Measurements from ENCODE around the gene RBM19. TPM values are rescaled to one million over a fixed set of nuclear protein-coding genes. Genes with fewer than 3 reads are reported as not detected.
A peak's percentile ranks its signal among the peaks of the same experiment; 100 is the strongest.

The RBM19 gene, protein sequence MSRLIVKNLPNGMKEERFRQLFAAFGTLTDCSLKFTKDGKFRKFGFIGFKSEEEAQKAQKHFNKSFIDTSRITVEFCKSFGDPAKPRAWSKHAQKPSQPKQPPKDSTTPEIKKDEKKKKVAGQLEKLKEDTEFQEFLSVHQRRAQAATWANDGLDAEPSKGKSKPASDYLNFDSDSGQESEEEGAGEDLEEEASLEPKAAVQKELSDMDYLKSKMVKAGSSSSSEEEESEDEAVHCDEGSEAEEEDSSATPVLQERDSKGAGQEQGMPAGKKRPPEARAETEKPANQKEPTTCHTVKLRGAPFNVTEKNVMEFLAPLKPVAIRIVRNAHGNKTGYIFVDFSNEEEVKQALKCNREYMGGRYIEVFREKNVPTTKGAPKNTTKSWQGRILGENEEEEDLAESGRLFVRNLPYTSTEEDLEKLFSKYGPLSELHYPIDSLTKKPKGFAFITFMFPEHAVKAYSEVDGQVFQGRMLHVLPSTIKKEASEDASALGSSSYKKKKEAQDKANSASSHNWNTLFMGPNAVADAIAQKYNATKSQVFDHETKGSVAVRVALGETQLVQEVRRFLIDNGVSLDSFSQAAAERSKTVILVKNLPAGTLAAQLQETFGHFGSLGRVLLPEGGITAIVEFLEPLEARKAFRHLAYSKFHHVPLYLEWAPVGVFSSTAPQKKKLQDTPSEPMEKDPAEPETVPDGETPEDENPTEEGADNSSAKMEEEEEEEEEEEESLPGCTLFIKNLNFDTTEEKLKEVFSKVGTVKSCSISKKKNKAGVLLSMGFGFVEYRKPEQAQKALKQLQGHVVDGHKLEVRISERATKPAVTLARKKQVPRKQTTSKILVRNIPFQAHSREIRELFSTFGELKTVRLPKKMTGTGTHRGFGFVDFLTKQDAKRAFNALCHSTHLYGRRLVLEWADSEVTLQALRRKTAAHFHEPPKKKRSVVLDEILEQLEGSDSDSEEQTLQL
- total RNA-seq, result 10 to 100 TPM; 13.3 to 20.9 (median 16.2) TPM
- 10 to 100 TPM; 14.1 to 26.6 TPM for polyA plus RNA-seq
- long read RNA-seq, donor 1, full-length matches to known transcripts, result 59 of 84 reads
- long read RNA-seq, donor 1, partial matches to known transcripts, result 11 of 84 reads
- long read RNA-seq, donor 1, other reads (novel, unspliced or antisense), result 14 of 84 reads
- long read RNA-seq, donor 2, full-length matches to known transcripts, result 73 of 91 reads
- long read RNA-seq, donor 2, partial matches to known transcripts, result 6 of 91 reads
- long read RNA-seq, donor 2, other reads (novel, unspliced or antisense), result 12 of 91 reads
- long read RNA-seq, donor 3, full-length matches to known transcripts, result 61 of 94 reads
- long read RNA-seq, donor 3, partial matches to known transcripts, result 15 of 94 reads
- long read RNA-seq, donor 3, other reads (novel, unspliced or antisense), result 18 of 94 reads

DNA sequence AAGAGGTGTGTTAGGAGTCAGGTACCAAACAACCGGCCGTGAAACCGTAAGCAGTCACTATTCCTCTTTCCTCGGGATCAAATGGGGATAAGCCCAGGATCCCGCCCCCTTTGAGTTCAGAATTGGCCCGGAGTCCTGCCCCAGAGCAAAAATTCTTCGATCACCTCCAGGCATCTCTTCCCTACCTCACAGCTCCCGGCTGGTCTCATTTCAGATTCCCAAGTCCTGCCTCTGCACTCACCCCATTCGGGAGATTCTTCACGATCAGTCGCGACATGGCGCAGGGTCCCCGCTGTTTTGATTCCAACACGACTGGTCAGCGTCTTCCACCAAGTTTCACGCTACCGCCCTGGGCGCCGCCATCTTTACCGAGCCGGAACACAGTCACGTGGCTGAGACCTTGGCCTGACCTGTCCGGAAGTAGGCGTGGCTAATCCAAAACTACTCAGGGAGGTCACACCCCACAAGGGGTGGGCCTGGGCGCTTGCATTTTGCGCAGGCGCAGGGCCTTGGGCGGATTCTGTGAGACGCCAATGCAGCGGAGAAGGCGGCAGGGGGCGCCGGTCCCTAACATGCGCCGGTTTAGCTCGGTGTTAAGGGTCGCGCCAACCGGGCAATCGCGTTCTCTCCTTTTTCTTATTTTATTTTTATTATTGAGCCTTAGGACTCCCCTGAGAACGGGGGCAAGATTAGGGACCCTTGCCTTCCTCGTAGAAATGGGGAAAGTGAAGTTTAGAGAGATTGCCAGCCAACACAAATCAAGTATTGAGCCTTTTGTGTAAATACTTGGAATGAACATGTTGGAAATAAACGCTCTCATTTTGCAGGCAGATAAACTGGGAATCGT, at the start of gene RBM19:
Gene RBM19, minus strand, starts transcription at position 375 of the 847 bp plus-strand sequence. Its CDS starts 98 bp downstream, at position 277.
- peak within 1 kb of the TSS; percentile 0 to 81 (median 62) for H3K27ac ChIP-seq
- TF ChIP-seq, protein P1, sequence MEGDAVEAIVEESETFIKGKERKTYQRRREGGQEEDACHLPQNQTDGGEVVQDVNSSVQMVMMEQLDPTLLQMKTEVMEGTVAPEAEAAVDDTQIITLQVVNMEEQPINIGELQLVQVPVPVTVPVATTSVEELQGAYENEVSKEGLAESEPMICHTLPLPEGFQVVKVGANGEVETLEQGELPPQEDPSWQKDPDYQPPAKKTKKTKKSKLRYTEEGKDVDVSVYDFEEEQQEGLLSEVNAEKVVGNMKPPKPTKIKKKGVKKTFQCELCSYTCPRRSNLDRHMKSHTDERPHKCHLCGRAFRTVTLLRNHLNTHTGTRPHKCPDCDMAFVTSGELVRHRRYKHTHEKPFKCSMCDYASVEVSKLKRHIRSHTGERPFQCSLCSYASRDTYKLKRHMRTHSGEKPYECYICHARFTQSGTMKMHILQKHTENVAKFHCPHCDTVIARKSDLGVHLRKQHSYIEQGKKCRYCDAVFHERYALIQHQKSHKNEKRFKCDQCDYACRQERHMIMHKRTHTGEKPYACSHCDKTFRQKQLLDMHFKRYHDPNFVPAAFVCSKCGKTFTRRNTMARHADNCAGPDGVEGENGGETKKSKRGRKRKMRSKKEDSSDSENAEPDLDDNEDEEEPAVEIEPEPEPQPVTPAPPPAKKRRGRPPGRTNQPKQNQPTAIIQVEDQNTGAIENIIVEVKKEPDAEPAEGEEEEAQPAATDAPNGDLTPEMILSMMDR (IDR thresholded peaks at IDR 0.05), result peak; percentile 88 to 100 (median 94)
- ATAC-seq (peak; percentile 100), DNase-seq (peak; percentile 97 to 98)
- H3K9me3 ChIP-seq, result no peaks in the 10 kb centered on the region
- H3K27me3 ChIP-seq, result no peaks in the 10 kb centered on the region
- peak within 1 kb of the TSS; percentile 50 to 94 (median 68) for H3K4me3 ChIP-seq
- intact Hi-C loops (cut with DNase I), result loop anchor here in 2 of 10 donors (5.0 to 10.0 kb wide), 2 partner anchors 541 to 751 kb away; no protein-coding TSS in a partner anchor
- H3K36me3 ChIP-seq, result peaks cover 0 to 32% (median 11%) of the 10 kb centered on the region in 9 donors
- H3K4me1 ChIP-seq, result peaks cover 5 to 24% (median 13%) of the 10 kb centered on the region in 9 donors
- WGBS, 2 donors, result 0% methylated on average over 46 of the region's 46 CpGs

DNA sequence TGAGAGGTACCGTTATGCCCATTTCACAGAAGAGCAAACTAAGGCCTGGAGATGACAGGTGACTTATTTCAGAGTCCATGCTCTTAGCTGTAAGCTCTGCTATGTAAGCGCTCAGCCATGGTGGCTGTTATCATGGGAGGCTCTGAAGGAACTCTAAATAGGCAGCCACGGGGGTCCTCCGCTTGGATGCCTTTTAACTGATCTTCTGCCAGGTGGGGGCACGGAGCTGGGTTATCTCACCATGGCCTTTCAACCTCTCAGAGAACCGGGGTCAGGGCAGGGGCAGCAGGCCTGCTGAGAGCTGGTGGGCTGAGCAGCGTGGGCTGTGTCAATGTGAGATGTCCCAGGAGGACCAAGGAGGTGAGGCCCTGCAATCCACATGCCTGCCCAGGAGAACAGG, 49.7 kb upstream of the RBM19 start:
- Histone ChIP-seq H3K36me3 (no peaks in the 10 kb centered on the region), H3K27ac (no peak overlapping the region), H3K27me3 (peaks cover 0 to 47% (median 20%) of the 10 kb centered on the region in 7 donors), H3K4me3 (no peak overlapping the region), H3K4me1 (no peaks in the 10 kb centered on the region), H3K9me3 (no peaks in the 10 kb centered on the region)
- intact Hi-C loops (cut with DNase I), result no loop called here
- TF ChIP-seq, protein P1 (IDR thresholded peaks at IDR 0.05), result no peak
- ATAC-seq (no peak), DNase-seq (no peak)
- WGBS, 2 donors, result 36 to 49% methylated on average over 7 of the region's 7 CpGs

DNA sequence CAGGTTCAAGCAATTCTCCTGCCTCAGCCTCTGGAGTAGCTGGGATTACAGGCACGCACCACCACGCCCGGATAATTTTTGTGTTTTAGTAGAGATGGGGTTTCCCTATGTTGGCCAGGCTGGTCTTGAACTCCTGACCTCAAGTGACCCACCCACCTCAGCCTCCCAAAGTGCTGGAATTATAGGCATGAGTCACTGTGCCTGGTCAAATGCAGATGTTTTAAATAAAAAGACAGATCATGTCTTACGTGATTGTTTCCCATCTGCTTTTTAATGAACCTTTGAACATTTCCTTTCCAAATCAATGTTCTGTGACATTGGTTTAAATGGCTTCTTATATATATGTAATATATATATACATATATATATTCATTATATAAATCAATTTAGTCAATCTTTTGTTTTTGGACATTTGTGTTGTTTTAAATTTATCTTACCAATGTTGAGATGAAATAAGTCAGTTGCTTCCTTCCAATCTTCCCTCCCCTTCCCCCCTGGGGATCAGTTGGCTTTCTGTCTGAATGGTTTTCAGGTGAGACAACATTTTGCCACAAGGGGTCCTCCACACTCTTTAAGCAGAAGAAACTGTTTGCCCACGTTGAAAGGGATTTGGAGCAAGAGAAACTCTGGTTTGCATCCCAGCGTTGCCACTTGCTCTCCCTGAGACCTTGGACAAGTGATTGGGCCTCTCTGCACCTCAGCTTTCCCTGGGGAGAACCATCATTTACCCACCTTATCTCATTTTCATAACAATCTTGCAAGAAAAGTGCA, 47.6 kb upstream of the RBM19 start:
- Histone ChIP-seq H3K9me3 (no peaks in the 10 kb centered on the region), H3K4me3 (no peak overlapping the region), H3K27me3 (peaks cover 0 to 58% (median 17%) of the 10 kb centered on the region in 7 donors), H3K4me1 (no peaks in the 10 kb centered on the region), H3K36me3 (no peaks in the 10 kb centered on the region), H3K27ac (no peak overlapping the region)
- peak in 1 of 2 donors; percentile 6 for DNase-seq
- 36 to 40% methylated on average over 6 of the region's 6 CpGs for WGBS, 2 donors
- TF ChIP-seq, protein P1 (IDR thresholded peaks at IDR 0.05), result peak in 6 of 9 donors; percentile 15 to 38 (median 25)
- ATAC-seq, result no peak
- intact Hi-C loops (cut with DNase I), result no loop called here

All from heart right ventricle (tissue), 16 donors.